ENCODE data around the gene BTRC.

GRCh38 chr10:101494650-101495049, 140.7 kb downstream of the BTRC start:
- no peak for TF ChIP-seq CTCF (IDR thresholded peaks at IDR 0.05; ENCODE audit: insufficient read depth, low read length)
- TF ChIP-seq POLR2AphosphoS5 (IDR thresholded peaks at IDR 0.05; ENCODE audit: low read depth): no peak
- no peak for TF ChIP-seq REST (IDR thresholded peaks at IDR 0.05; ENCODE audit: insufficient replicate concordance, low read depth)
- no peak for TF ChIP-seq GABPA (IDR thresholded peaks at IDR 0.05; ENCODE audit: low read depth)
- no peak for TF ChIP-seq SPI1 (IDR thresholded peaks at IDR 0.05; ENCODE audit: borderline replicate concordance, low read depth)

All from HL-60 (cell line).